ENCODE data around the gene IDH2. TPM values are rescaled to one million over a fixed set of nuclear protein-coding genes. Genes with fewer than 3 reads are reported as not detected.

The IDH2 gene
- total and polyA plus RNA-seq, 10 of the 15 experiments (the other 5 are each of a cell fraction or from before 2014, with no cell fraction given): 2.3 to 358 (median 242) TPM

DNA sequence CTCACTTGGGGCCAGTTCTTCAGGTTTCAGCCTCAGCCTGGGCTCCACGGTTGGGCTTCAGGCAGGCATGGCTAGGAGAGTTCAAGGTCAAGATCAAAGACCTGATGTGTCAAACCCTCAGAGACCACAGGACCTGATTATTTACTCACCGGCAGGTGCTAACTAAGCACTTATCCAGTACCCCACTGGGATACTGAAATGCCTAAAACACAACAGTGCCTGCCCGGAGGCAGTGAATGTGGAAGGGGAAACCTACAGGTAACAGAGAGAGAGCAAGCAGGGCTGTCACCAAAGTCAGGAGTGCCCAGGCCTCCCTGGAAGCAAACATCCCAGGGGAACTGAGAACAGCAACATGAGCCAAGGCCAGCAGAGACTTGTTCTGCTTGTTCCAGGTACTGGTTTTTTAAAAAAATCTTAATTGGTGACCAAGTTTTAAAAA lies 6.7 kb downstream of the IDH2 start (continued):
- TF ChIP-seq PML (IDR thresholded peaks at IDR 0.05; ENCODE audit: low read length) (no peak), MTA2 (IDR thresholded peaks at IDR 0.05; ENCODE audit: low read depth) (peak; percentile 70), HCFC1 (IDR thresholded peaks at IDR 0.05; ENCODE audit: low read length) (no peak), TBL1XR1 (IDR thresholded peaks at IDR 0.05; ENCODE audit: low read depth, low read length) (no peak), MEF2A (IDR thresholded peaks at IDR 0.05; ENCODE audit: insufficient read depth, low read depth, low read length) (no peak), RAD21 (IDR thresholded peaks at IDR 0.05; ENCODE audit: insufficient read depth, low read depth, low read length) (no peak), ELK1 (IDR thresholded peaks at IDR 0.05; ENCODE audit: low read depth, low read length) (no peak), ATF2 (IDR thresholded peaks at IDR 0.05; ENCODE audit: low read length) (no peak), IKZF2 (IDR thresholded peaks at IDR 0.05) (peak; percentile 60 to 69; a peak in 3 of 4 replicates), CTCF (IDR thresholded peaks at IDR 0.05 in 2 of 3, conservative IDR thresholded peaks at IDR 0.05 in 1 of 3; ENCODE audit: control insufficient read depth in 2 of 3, extremely low read depth in 1 of 3, insufficient read depth in 1 of 3, low read depth in 3 of 3, low read length in 3 of 3) (no peak), ZBED1 (IDR thresholded peaks at IDR 0.05; ENCODE audit: borderline replicate concordance) (no peak), NBN (IDR thresholded peaks at IDR 0.05) (0 out of 2 replicates have a peak, but pooled peaks have one; percentile 29), TCF3 (IDR thresholded peaks at IDR 0.05; ENCODE audit: borderline replicate concordance, insufficient read depth, low read depth, low read length) (no peak), CBX5 (IDR thresholded peaks at IDR 0.05; ENCODE audit: low read depth) (no peak), CEBPB (IDR thresholded peaks at IDR 0.05; ENCODE audit: borderline replicate concordance in 1 of 2, low read depth in 2 of 2, low read length in 2 of 2) (no peak), ESRRA (IDR thresholded peaks at IDR 0.05; ENCODE audit: low read length) (peak; percentile 99), BACH1 (IDR thresholded peaks at IDR 0.05; ENCODE audit: borderline replicate concordance) (no peak), SRF (IDR thresholded peaks at IDR 0.05; ENCODE audit: low read depth in 2 of 2, low read length in 2 of 2) (peak in 1 of 2 experiments; percentile 58; a peak in 2 of 4 replicates), NR2C1 (IDR thresholded peaks at IDR 0.05) (no peak), GATAD2B (conservative IDR thresholded peaks at IDR 0.05; ENCODE audit: low read depth) (no peak), MEF2B (IDR thresholded peaks at IDR 0.05; ENCODE audit: partially characterized antibody, poor library complexity, severe bottlenecking) (peak; percentile 58), HDGF (IDR thresholded peaks at IDR 0.05) (no peak), ATF7 (IDR thresholded peaks at IDR 0.05; ENCODE audit: low read depth) (no peak), YY1 (IDR thresholded peaks at IDR 0.05; ENCODE audit: low read depth, low read length) (0 out of 2 replicates have a peak, but pooled peaks have one; percentile 31), ZNF207 (IDR thresholded peaks at IDR 0.05; ENCODE audit: borderline replicate concordance) (no peak), RELA (IDR thresholded peaks at IDR 0.05; ENCODE audit: borderline replicate concordance, partially characterized antibody) (no peak), POU2F2 (IDR thresholded peaks at IDR 0.05; ENCODE audit: borderline replicate concordance, low read depth, low read length) (no peak)
- TF ChIP-seq, protein P1, sequence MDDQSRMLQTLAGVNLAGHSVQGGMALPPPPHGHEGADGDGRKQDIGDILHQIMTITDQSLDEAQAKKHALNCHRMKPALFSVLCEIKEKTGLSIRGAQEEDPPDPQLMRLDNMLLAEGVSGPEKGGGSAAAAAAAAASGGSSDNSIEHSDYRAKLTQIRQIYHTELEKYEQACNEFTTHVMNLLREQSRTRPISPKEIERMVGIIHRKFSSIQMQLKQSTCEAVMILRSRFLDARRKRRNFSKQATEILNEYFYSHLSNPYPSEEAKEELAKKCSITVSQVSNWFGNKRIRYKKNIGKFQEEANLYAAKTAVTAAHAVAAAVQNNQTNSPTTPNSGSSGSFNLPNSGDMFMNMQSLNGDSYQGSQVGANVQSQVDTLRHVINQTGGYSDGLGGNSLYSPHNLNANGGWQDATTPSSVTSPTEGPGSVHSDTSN (IDR thresholded peaks at IDR 0.05; ENCODE audit: insufficient replicate concordance, low read depth, low read length): no peak

Data from GM12878 (cell line).